Hepatocyte (in vitro differentiated cells): ENCODE results near the gene IL4R. TPM values are rescaled to one million over a fixed set of nuclear protein-coding genes. Genes with fewer than 3 reads are reported as not detected.

Experiments used
- DNase-seq: peaks from one replicate; pipeline ENCODE4 v3.0.0-alpha.2; 2016; ENCODE audit warnings: low spot score
- H2AFZ ChIP-seq: fragments of 200-600 bp; sonication (generic); 2 replicates; pipeline ENCODE4 v1.6.0; 2016; ENCODE audit warnings: antibody characterized with exemption, mild to moderate bottlenecking
- H3K27ac ChIP-seq: fragments of 200-600 bp; sonication (generic); 2 replicates; pipeline ENCODE4 v1.5.1; 2016; ENCODE audit warnings: mild to moderate bottlenecking
- H3K27me3 ChIP-seq: fragments of 200-600 bp; sonication (generic); 2 replicates; pipeline ENCODE4 v1.6.1; 2016
- H3K36me3 ChIP-seq: fragments of 200-600 bp; sonication (generic); replicated peaks from 2 replicates; pipeline ENCODE4 v1.5.1; 2016; ENCODE audit warnings: low read depth; ENCODE audit not compliant: insufficient read depth
- H3K4me1 ChIP-seq: fragments of 200-600 bp; sonication (generic); 2 replicates; pipeline ENCODE4 v1.5.1; 2016; ENCODE audit warnings: mild to moderate bottlenecking, moderate library complexity; ENCODE audit not compliant: insufficient read depth
- H3K4me2 ChIP-seq: fragments of 200-600 bp; sonication (generic); 2 replicates; pipeline ENCODE4 v1.6.0; 2016
- H3K4me3 ChIP-seq: fragments of 200-600 bp; sonication (generic); 2 replicates; pipeline ENCODE4 v1.5.1; 2016; ENCODE audit warnings: mild to moderate bottlenecking
- H3K79me2 ChIP-seq: fragments of 200-600 bp; sonication (generic); 2 replicates; pipeline ENCODE4 v1.6.0; 2017; ENCODE audit warnings: mild to moderate bottlenecking
- H3K9me2 ChIP-seq: fragments of 200-600 bp; sonication (generic); replicated peaks from 2 replicates; pipeline ENCODE4 v1.6.0; 2017; ENCODE audit warnings: mild to moderate bottlenecking; ENCODE audit not compliant: insufficient read depth
- H3K9me3 ChIP-seq: fragments of 200-600 bp; sonication (generic); 2 replicates; pipeline ENCODE4 v1.5.1; 2016; ENCODE audit warnings: low read depth, mild to moderate bottlenecking
- H4K20me1 ChIP-seq: fragments of 200-600 bp; sonication (generic); 2 replicates; pipeline ENCODE4 v1.6.0; 2016; ENCODE audit warnings: mild to moderate bottlenecking; ENCODE audit not compliant: insufficient read depth, poor library complexity, severe bottlenecking
- EZH2 ChIP-seq: fragments of 200-600 bp; sonication (generic); IDR thresholded peaks from 2 replicates; pipeline ENCODE4 v1.6.1; 2016; ENCODE audit warnings: antibody characterized with exemption, mild to moderate bottlenecking, borderline replicate concordance
- EZH2phosphoT487 ChIP-seq: fragments of 200-600 bp; sonication (generic); IDR thresholded peaks from one replicate; pipeline ENCODE4 v1.6.1; 2018; ENCODE audit warnings: antibody characterized with exemption, mild to moderate bottlenecking, low read depth, moderate library complexity; ENCODE audit not compliant: unreplicated experiment, severe bottlenecking
- WGBS: methylation state at CpG from one replicate; pipeline ENCODE4 v1.1.6; 2016; ENCODE audit warnings: low lambda C conversion rate; ENCODE audit errors: missing lambda C conversion rate; 5-methylcytosine and 5-hydroxymethylcytosine counted together
- polyA plus RNA-seq: library from polyadenylated mRNA; unstranded; fragments of >200 nt; fragmentation: Nextera tagmentation; extraction: Ambion mirVana; gene quantifications from 2 replicates; pipeline ENCODE4 v1.2.1, GENCODE V29; 2016
- total RNA-seq: library from RNA; depleted of rRNA; stranded (reverse); fragments of >200 nt; gene quantifications from 2 replicates; pipeline ENCODE4 v1.2.3, GENCODE V29; 2014
- TF ChIP-seq, protein P1 (sequence below): fragments of 200-600 bp; sonication (generic); IDR thresholded peaks from 2 replicates; pipeline ENCODE4 v1.5.1; 2016; ENCODE audit warnings: antibody characterized with exemption, mild to moderate bottlenecking; ENCODE audit not compliant: poor library complexity

The IL4R gene
- total and polyA plus RNA-seq, 2 experiments from 2014 or later, result 22.3 to 23.6 TPM

DNA sequence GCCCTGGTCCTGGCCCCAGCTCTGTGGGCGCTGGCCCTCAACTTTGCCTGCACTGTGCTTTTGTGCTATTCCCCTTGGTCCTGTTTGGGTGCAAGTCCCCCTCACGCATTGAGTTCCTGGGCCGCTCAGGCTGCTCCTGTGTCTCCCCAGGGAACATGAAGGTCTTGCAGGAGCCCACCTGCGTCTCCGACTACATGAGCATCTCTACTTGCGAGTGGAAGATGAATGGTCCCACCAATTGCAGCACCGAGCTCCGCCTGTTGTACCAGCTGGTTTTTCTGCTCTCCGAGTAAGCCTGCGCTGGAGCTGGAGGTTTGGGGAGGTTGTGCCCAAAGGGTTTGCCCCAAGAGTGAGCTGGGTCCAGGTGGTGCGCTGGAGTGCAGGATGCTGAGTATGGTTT lies 28.2 kb downstream of the IL4R start:
- H3K4me2 ChIP-seq, result no peak overlapping the region
- no peak overlapping the region for H2AFZ ChIP-seq
- H3K79me2 ChIP-seq, result peaks cover 6% of the 10 kb centered on the region
- no peak overlapping the region for H3K27ac ChIP-seq
- no peak for TF ChIP-seq EZH2phosphoT487
- TF ChIP-seq EZH2, result no peak
- TF ChIP-seq, protein P1, sequence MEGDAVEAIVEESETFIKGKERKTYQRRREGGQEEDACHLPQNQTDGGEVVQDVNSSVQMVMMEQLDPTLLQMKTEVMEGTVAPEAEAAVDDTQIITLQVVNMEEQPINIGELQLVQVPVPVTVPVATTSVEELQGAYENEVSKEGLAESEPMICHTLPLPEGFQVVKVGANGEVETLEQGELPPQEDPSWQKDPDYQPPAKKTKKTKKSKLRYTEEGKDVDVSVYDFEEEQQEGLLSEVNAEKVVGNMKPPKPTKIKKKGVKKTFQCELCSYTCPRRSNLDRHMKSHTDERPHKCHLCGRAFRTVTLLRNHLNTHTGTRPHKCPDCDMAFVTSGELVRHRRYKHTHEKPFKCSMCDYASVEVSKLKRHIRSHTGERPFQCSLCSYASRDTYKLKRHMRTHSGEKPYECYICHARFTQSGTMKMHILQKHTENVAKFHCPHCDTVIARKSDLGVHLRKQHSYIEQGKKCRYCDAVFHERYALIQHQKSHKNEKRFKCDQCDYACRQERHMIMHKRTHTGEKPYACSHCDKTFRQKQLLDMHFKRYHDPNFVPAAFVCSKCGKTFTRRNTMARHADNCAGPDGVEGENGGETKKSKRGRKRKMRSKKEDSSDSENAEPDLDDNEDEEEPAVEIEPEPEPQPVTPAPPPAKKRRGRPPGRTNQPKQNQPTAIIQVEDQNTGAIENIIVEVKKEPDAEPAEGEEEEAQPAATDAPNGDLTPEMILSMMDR, result no peak
- H3K9me2 ChIP-seq, result no peaks in the 10 kb centered on the region
- H3K4me3 ChIP-seq, result no peak overlapping the region
- 95% methylated on average over 11 of the region's 11 CpGs for WGBS
- H4K20me1 ChIP-seq, result no peaks in the 10 kb centered on the region
- no peaks in the 10 kb centered on the region for H3K27me3 ChIP-seq
- no peaks in the 10 kb centered on the region for H3K9me3 ChIP-seq
- H3K4me1 ChIP-seq, result no peaks in the 10 kb centered on the region
- no peak for DNase-seq
- no peaks in the 10 kb centered on the region for H3K36me3 ChIP-seq

- Histone ChIP-seq H3K9me2 (no peaks in the 10 kb centered on the region), H3K27me3 (no peaks in the 10 kb centered on the region), H4K20me1 (no peaks in the 10 kb centered on the region), H3K36me3 (no peaks in the 10 kb centered on the region), H3K27ac (no peak overlapping the region), H3K4me1 (no peaks in the 10 kb centered on the region), H3K9me3 (no peaks in the 10 kb centered on the region), H3K79me2 (no peaks in the 10 kb centered on the region), H3K4me3 (no peak overlapping the region), H3K4me2 (no peak overlapping the region), H2AFZ (no peak overlapping the region)
- TF ChIP-seq, protein P1, result no peak
- TF ChIP-seq EZH2, result no peak
- TF ChIP-seq EZH2phosphoT487, result no peak
- DNase-seq, result no peak
- 90% methylated on average over 15 of the region's 15 CpGs for WGBS
Observed at GRCh38 chr16:27344721-27345120, 30.9 kb downstream of the IL4R start.

DNA sequence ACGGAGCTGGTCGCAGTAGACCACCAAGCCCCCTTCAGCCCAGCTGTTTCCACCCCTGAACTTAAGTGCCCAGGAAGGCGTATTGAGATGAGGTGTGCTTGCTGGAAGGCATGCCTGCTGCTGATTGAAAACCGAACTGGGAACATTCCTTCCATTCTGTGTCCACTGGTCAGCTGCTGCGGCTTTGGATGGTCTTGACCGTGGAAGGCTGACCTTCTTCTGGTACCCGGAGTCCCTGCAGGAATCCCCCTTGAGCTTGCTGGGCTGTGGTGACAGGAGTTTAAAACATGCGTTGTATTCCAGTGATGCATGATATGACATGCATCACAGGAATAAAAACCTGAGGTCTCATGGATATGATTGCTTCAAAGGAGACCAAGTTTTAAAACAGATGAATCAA lies 31.4 kb downstream of the IL4R start:
- no peaks in the 10 kb centered on the region for H3K27me3 ChIP-seq
- H4K20me1 ChIP-seq, result no peaks in the 10 kb centered on the region
- no peak overlapping the region for H3K4me2 ChIP-seq
- no peaks in the 10 kb centered on the region for H3K9me3 ChIP-seq
- no peaks in the 10 kb centered on the region for H3K36me3 ChIP-seq
- WGBS, result 97% methylated on average over 8 of the region's 8 CpGs
- no peaks in the 10 kb centered on the region for H3K9me2 ChIP-seq
- no peaks in the 10 kb centered on the region for H3K79me2 ChIP-seq
- DNase-seq, result no peak
- TF ChIP-seq EZH2 (no peak), EZH2phosphoT487 (no peak)
- TF ChIP-seq, protein P1, result no peak
- no peak overlapping the region for H3K27ac ChIP-seq
- H3K4me1 ChIP-seq, result no peaks in the 10 kb centered on the region
- no peak overlapping the region for H2AFZ ChIP-seq
- no peak overlapping the region for H3K4me3 ChIP-seq

DNA sequence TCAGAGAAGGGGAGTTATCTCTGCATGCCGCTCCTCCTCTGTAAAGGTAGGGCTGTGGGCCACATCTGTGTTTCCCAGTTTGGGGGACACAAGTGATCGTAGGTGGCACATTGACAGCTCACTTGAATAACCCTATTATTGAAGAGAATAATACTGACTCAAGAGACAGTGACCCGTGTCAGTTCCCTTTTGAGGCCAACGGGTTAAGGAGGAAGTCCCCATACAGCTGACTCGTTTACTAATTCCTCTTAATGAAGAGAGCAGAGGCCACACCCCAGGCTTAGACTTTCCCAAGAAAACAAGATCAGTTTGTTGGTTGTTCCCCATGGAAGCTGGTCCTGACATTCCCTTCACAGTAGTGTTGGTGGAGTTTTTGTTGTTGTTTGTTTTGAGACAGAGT lies 33.0 kb downstream of the IL4R start:
- 84% methylated on average over 5 of the region's 5 CpGs for WGBS
- no peaks in the 10 kb centered on the region for H3K27me3 ChIP-seq
- no peak overlapping the region for H3K27ac ChIP-seq
- peaks cover 1% of the 10 kb centered on the region for H3K36me3 ChIP-seq
- H4K20me1 ChIP-seq, result no peaks in the 10 kb centered on the region
- H3K9me3 ChIP-seq, result no peaks in the 10 kb centered on the region
- no peak overlapping the region for H3K4me2 ChIP-seq
- no peak overlapping the region for H3K4me3 ChIP-seq
- no peaks in the 10 kb centered on the region for H3K4me1 ChIP-seq
- no peaks in the 10 kb centered on the region for H3K9me2 ChIP-seq
- H3K79me2 ChIP-seq, result no peaks in the 10 kb centered on the region
- TF ChIP-seq EZH2phosphoT487, result no peak
- TF ChIP-seq, protein P1, result no peak
- no peak for TF ChIP-seq EZH2
- H2AFZ ChIP-seq, result no peak overlapping the region
- DNase-seq, result no peak
